ENCODE results near the gene SCN2A. TPM values are rescaled to one million over a fixed set of nuclear protein-coding genes. Genes with fewer than 3 reads are reported as not detected.

SCN2A gene
- total RNA-seq, 1 donor from 2014 or later: 1.5 TPM

DNA sequence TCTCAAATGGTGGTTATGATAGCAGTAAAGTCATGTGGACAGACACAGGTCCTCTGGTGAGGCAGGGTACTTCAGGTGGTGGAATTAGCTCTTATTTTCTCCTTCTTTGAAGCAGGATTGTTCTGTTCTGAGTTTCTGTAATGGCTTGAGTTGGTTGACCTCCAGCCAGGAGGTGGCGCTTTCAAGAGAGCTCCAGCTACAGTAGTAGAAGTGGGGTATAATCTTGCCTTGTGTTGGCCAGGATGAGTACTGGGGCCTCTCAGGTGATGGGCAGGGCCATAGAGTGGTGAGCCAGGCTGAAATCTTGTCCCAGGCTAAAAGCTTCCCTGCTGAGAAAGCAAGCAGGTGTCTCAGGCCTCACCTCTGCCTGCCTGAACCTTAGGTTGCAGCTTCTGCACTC is 177.8 kb downstream of the SCN2A start:
- Mint-ChIP-seq H3K36me3 (ENCODE audit: low read depth, unreplicated experiment) (peaks cover 9% of the 10 kb centered on the region), H3K27me3 (ENCODE audit: unreplicated experiment) (peaks cover 5% of the 10 kb centered on the region), H3K4me3 (ENCODE audit: unreplicated experiment) (no peak overlapping the region), H3K4me1 (ENCODE audit: unreplicated experiment) (peaks cover 2% of the 10 kb centered on the region), H3K9me3 (ENCODE audit: unreplicated experiment) (peaks cover 5% of the 10 kb centered on the region), H3K27ac (ENCODE audit: unreplicated experiment) (no peak overlapping the region)
- TF ChIP-seq, protein P1, sequence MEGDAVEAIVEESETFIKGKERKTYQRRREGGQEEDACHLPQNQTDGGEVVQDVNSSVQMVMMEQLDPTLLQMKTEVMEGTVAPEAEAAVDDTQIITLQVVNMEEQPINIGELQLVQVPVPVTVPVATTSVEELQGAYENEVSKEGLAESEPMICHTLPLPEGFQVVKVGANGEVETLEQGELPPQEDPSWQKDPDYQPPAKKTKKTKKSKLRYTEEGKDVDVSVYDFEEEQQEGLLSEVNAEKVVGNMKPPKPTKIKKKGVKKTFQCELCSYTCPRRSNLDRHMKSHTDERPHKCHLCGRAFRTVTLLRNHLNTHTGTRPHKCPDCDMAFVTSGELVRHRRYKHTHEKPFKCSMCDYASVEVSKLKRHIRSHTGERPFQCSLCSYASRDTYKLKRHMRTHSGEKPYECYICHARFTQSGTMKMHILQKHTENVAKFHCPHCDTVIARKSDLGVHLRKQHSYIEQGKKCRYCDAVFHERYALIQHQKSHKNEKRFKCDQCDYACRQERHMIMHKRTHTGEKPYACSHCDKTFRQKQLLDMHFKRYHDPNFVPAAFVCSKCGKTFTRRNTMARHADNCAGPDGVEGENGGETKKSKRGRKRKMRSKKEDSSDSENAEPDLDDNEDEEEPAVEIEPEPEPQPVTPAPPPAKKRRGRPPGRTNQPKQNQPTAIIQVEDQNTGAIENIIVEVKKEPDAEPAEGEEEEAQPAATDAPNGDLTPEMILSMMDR (IDR thresholded peaks at IDR 0.05; ENCODE audit: unreplicated experiment): no peak
- DNase-seq (ENCODE audit: low spot score): no peak

DNA sequence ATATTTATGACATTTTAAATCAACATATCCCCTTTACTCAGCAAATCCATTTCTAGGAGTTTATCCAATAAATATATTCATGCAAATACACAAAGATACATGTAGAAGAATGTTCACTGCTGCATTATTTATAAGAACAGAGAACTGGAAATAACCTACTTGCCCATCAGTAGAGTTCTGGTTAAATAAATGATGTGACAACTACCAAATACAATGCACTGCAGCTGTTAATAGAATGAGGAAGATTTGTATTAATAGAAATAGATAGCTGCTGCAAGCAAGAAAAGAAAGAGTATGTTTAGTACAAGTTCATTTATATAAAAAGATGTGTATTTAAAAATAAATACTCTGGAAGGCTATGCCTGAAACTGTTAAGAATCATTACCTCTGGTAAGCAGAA is 181.0 kb downstream of the SCN2A start:
- DNase-seq (ENCODE audit: low spot score): no peak
- H3K4me1 Mint-ChIP-seq (ENCODE audit: unreplicated experiment): peaks cover 2% of the 10 kb centered on the region
- no peak overlapping the region for H3K27ac Mint-ChIP-seq (ENCODE audit: unreplicated experiment)
- peaks cover 4% of the 10 kb centered on the region for H3K27me3 Mint-ChIP-seq (ENCODE audit: unreplicated experiment)
- peaks cover 23% of the 10 kb centered on the region for H3K36me3 Mint-ChIP-seq (ENCODE audit: low read depth, unreplicated experiment)
- TF ChIP-seq, protein P1 (IDR thresholded peaks at IDR 0.05; ENCODE audit: unreplicated experiment): no peak
- H3K4me3 Mint-ChIP-seq (ENCODE audit: unreplicated experiment): no peak overlapping the region
- peaks cover 17% of the 10 kb centered on the region for H3K9me3 Mint-ChIP-seq (ENCODE audit: unreplicated experiment)

DNA sequence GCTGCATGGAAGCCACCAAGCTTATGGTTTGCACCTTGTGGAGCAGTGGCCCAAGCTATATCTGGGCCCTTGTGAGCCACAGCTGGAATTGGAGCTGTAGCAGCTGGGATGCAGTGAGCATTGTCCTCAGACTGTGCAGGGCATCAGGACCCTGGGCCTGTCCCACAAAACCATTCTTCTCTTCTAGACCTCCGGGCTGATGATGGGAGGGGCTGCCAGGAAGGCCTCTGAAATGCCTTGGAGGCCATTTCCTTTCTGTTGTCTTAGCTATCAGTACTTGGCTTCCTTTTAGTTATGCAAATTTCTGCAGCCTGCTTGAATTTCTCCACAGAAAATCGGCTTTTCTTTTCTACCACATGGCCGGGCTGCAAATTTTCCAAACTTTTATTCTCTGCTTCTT is 183.9 kb downstream of the SCN2A start:
- Mint-ChIP-seq H3K36me3 (ENCODE audit: low read depth, unreplicated experiment) (peaks cover 27% of the 10 kb centered on the region), H3K9me3 (ENCODE audit: unreplicated experiment) (peaks cover 17% of the 10 kb centered on the region), H3K27me3 (ENCODE audit: unreplicated experiment) (peaks cover 3% of the 10 kb centered on the region), H3K27ac (ENCODE audit: unreplicated experiment) (no peak overlapping the region), H3K4me1 (ENCODE audit: unreplicated experiment) (no peaks in the 10 kb centered on the region), H3K4me3 (ENCODE audit: unreplicated experiment) (no peak overlapping the region)
- TF ChIP-seq, protein P1 (IDR thresholded peaks at IDR 0.05; ENCODE audit: unreplicated experiment): no peak
- no peak for DNase-seq (ENCODE audit: low spot score)

DNA sequence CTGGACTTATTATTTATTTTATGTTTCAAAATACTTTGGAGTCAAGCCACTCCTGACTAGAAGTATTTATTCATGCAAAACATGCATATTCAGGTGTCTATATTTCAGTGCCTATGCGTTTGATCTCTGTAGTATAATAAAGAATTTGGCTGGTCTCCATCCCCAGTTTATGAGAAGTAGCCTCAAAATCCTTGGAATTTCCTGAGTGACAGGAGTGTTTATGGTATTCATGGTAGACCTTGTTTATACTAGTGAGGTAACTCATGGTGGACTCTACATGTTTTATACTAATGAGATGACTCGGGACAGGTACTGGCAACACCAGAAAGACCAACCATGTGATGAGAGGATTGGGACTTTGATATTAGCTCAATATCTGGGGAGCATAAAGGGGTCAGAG is 186.3 kb downstream of the SCN2A start:
- H3K4me3 Mint-ChIP-seq (ENCODE audit: unreplicated experiment): no peak overlapping the region
- peaks cover 27% of the 10 kb centered on the region for H3K36me3 Mint-ChIP-seq (ENCODE audit: low read depth, unreplicated experiment)
- no peak overlapping the region for H3K27ac Mint-ChIP-seq (ENCODE audit: unreplicated experiment)
- TF ChIP-seq, protein P1 (IDR thresholded peaks at IDR 0.05; ENCODE audit: unreplicated experiment): no peak
- H3K4me1 Mint-ChIP-seq (ENCODE audit: unreplicated experiment): no peaks in the 10 kb centered on the region
- no peak for DNase-seq (ENCODE audit: low spot score)
- H3K27me3 Mint-ChIP-seq (ENCODE audit: unreplicated experiment): peaks cover 3% of the 10 kb centered on the region
- peaks cover 17% of the 10 kb centered on the region for H3K9me3 Mint-ChIP-seq (ENCODE audit: unreplicated experiment)

DNA sequence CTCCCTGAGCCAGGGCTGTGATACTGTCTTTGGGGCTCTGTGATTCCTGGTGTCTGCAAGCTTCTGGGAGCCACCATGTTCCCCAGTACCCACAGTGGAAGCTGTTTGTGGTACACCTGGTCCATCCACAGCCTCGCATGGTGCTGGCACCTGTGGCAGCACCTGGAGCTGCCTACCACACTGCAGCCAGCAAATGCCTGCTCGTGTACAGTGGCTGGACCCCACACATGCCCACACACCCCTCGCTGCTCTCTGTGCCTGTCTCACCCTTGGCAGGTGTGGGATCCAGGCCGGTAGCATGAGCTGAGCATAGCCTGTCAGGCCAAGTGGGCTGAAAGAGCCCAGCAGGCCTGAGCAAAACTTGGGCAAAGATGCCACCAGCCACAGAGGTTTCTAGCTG is 188.5 kb downstream of the SCN2A start:
- no peak for DNase-seq (ENCODE audit: low spot score)
- Mint-ChIP-seq H3K27me3 (ENCODE audit: unreplicated experiment) (peaks cover 1% of the 10 kb centered on the region), H3K4me1 (ENCODE audit: unreplicated experiment) (no peaks in the 10 kb centered on the region), H3K4me3 (ENCODE audit: unreplicated experiment) (no peak overlapping the region), H3K9me3 (ENCODE audit: unreplicated experiment) (peaks cover 10% of the 10 kb centered on the region), H3K36me3 (ENCODE audit: low read depth, unreplicated experiment) (peaks cover 14% of the 10 kb centered on the region), H3K27ac (ENCODE audit: unreplicated experiment) (no peak overlapping the region)
- TF ChIP-seq, protein P1 (IDR thresholded peaks at IDR 0.05; ENCODE audit: unreplicated experiment): no peak

Measured in endothelial cell (in vitro differentiated cells).